GM19239 (cell line): Measurements from ENCODE around the gene FXYD6.
A peak's percentile ranks its signal among the peaks of the same experiment; 100 is the strongest.

Experiments
- DNase-seq: peaks from one replicate; pipeline ENCODE4 v3.0.0; 2011; ENCODE audit warnings: low spot score; ENCODE audit not compliant: insufficient read length
- FAIRE-seq: peaks from 2 replicates; lab custom pipeline; 2011; peaks lifted over from hg19 to GRCh38; lab: Jason Lieb, UNC

Gene FXYD6

GRCh38 chr11:117799634-117800033 lies 76.8 kb downstream of the FXYD6 start:
- DNase-seq: no peak
- no peak for FAIRE-seq

GRCh38 chr11:117796872-117797529 lies 79.5 kb downstream of the FXYD6 start, which contains the start of gene DSCAML1:
Gene DSCAML1 (minus strand): TSS chr11:117797216. CDS start chr11:117797079, 137 bp downstream.
- peak; percentile 52 for DNase-seq
- FAIRE-seq: no peak

- DNase-seq: no peak
- FAIRE-seq: no peak
Measured at GRCh38 chr11:117796456-117796871, 80.0 kb downstream of the FXYD6 start.

- FAIRE-seq (no peak), DNase-seq (no peak)
Measured at GRCh38 chr11:117795638-117796455, 80.6 kb downstream of the FXYD6 start.

GRCh38 chr11:117794772-117795629 lies 81.5 kb downstream of the FXYD6 start:
- FAIRE-seq (no peak), DNase-seq (no peak)

- FAIRE-seq: no peak
- DNase-seq: no peak
Measured at GRCh38 chr11:117794135-117794534, 82.3 kb downstream of the FXYD6 start.

- DNase-seq (no peak), FAIRE-seq (no peak)
Measured at GRCh38 chr11:117793583-117793982, 82.9 kb downstream of the FXYD6 start.

GRCh38 chr11:117792992-117793391 lies 83.5 kb downstream of the FXYD6 start:
- no peak for FAIRE-seq
- DNase-seq: no peak

- FAIRE-seq (no peak), DNase-seq (no peak)
Measured at GRCh38 chr11:117792241-117792640, 84.2 kb downstream of the FXYD6 start.

GRCh38 chr11:117790279-117790678 lies 86.2 kb downstream of the FXYD6 start:
- FAIRE-seq (no peak), DNase-seq (no peak)

GRCh38 chr11:117789241-117789640 lies 87.2 kb downstream of the FXYD6 start:
- DNase-seq (no peak), FAIRE-seq (no peak)
